H1 (cell line): ENCODE results near the gene C2CD5. TPM values are rescaled to one million over a fixed set of nuclear protein-coding genes. Genes with fewer than 3 reads are reported as not detected.
A peak's percentile ranks its signal among the peaks of the same experiment; 100 is the strongest.

ENCODE experiments used
- CTCF ChIA-PET: fragments of 300-600 bp; sonication (Branson Sonifier 250); formaldehyde crosslinking; loops from one replicate; lab custom pipeline; 2021; ENCODE audit not compliant: partially characterized antibody; lab: Charles Lee
- POLR2A ChIA-PET: fragments of 300-600 bp; sonication (Branson Sonifier 250); formaldehyde crosslinking; loops from one replicate; lab custom pipeline; 2021; ENCODE audit warnings: inconsistent platforms; ENCODE audit not compliant: partially characterized antibody; lab: Charles Lee
- DNase-seq, 2 experiments: peaks; one replicate each; pipeline versions ENCODE4 v3.0.0 to v3.0.0-alpha.2; 2010 to 2022; ENCODE audit warnings: low spot score in 2 of 2, low read depth in 1 of 2, mixed read lengths in 1 of 2
- FAIRE-seq: peaks from 2 replicates; lab custom pipeline; 2011; peaks lifted over from hg19 to GRCh38; lab: Jason Lieb, UNC
- H2AFZ ChIP-seq: 2 replicates; pipeline ENCODE4 v1.8.1; 2012; ENCODE audit warnings: low read length, inconsistent platforms
- H2AK5ac ChIP-seq: 2 replicates; pipeline ENCODE4 v1.6.1; 2013; ENCODE audit warnings: low read depth, low read length
- H2BK120ac ChIP-seq: replicated peaks from 2 replicates; pipeline ENCODE3; 2013; ENCODE audit warnings: low read depth, low read length, inconsistent platforms
- H2BK12ac ChIP-seq: 2 replicates; pipeline ENCODE4 v1.6.1; 2013; ENCODE audit warnings: low read depth, low read length
- H2BK15ac ChIP-seq: 2 replicates; pipeline ENCODE4 v1.6.1; 2013; ENCODE audit warnings: low read length
- H2BK20ac ChIP-seq: 2 replicates; pipeline ENCODE4 v1.6.1; 2013; ENCODE audit warnings: low read length
- H2BK5ac ChIP-seq: 2 replicates; pipeline ENCODE4 v1.6.1; 2013; ENCODE audit warnings: low read depth, low read length
- H3K14ac ChIP-seq: 2 replicates; pipeline ENCODE4 v1.6.1; 2013; ENCODE audit warnings: inconsistent platforms; ENCODE audit not compliant: insufficient read length
- H3K18ac ChIP-seq: 2 replicates; pipeline ENCODE4 v1.6.1; 2013; ENCODE audit warnings: low read length; ENCODE audit errors: extremely low read depth
- H3K23ac ChIP-seq: 2 replicates; pipeline ENCODE4 v1.6.1; 2013; ENCODE audit warnings: inconsistent platforms; ENCODE audit not compliant: insufficient read length
- H3K23me2 ChIP-seq: 2 replicates; pipeline ENCODE4 v1.6.1; 2013; ENCODE audit warnings: low read depth, low read length
- H3K27ac ChIP-seq: 2 replicates; pipeline ENCODE4 v1.6.1; 2011; ENCODE audit warnings: low read depth, low read length, inconsistent platforms
- H3K27me3 ChIP-seq, 4 experiments: replicated peaks in 1 of 4; 1 replicate in 1 of 4; 2 replicates in 3 of 4; pipeline versions ENCODE4 v1.6.1 to v1.8.1; 2011 to 2013; ENCODE audit warnings: low read length in 3 of 4, mild to moderate bottlenecking in 3 of 4, inconsistent platforms in 2 of 4, mixed read lengths in 2 of 4, moderate library complexity in 1 of 4; ENCODE audit not compliant: control insufficient read depth in 3 of 4, insufficient read depth in 3 of 4; ENCODE audit errors: extremely low read depth in 1 of 4
- H3K36me3 ChIP-seq, 4 experiments: 2 replicates each; pipeline versions ENCODE4 v1.6.1 to v1.8.1; 2011 to 2013; ENCODE audit warnings: mild to moderate bottlenecking in 4 of 4, low read length in 3 of 4, moderate library complexity in 2 of 4, control low read depth in 1 of 4, inconsistent platforms in 1 of 4; ENCODE audit not compliant: insufficient read depth in 4 of 4, control insufficient read depth in 2 of 4
- H3K4ac ChIP-seq: replicated peaks from 2 replicates; pipeline ENCODE3; 2013; ENCODE audit warnings: low read length, low read depth, mixed read lengths, inconsistent platforms; ENCODE audit not compliant: insufficient read length
- H3K4me1 ChIP-seq, 4 experiments: replicated peaks in 1 of 4; 1 replicate in 1 of 4; 2 replicates in 3 of 4; pipeline versions ENCODE4 v1.6.1 to v1.8.1; 2011 to 2013; ENCODE audit warnings: low read length in 3 of 4, inconsistent platforms in 2 of 4, mixed read lengths in 1 of 4; ENCODE audit not compliant: insufficient read depth in 4 of 4, control insufficient read depth in 3 of 4
- H3K4me2 ChIP-seq, 2 experiments: 2 replicates each; pipeline versions ENCODE4 v1.6.1 to v1.8.1; 2011 to 2013; ENCODE audit warnings: low read depth in 2 of 2, low read length in 2 of 2, control low read depth in 1 of 2, inconsistent platforms in 1 of 2, mild to moderate bottlenecking in 1 of 2; ENCODE audit not compliant: insufficient read depth in 1 of 2
- H3K4me3 ChIP-seq, 4 experiments: fragments of 200-600, 300-600 bp in 1 of 4; sonication (generic), shearing (Covaris generic), sonication (Bioruptor Twin) in 1 of 4; 2 replicates each; pipeline versions ENCODE4 v1.5.1 to v1.8.1; 2011 to 2016; ENCODE audit warnings: low read length in 4 of 4, low read depth in 3 of 4, control low read depth in 2 of 4, inconsistent platforms in 2 of 4, mild to moderate bottlenecking in 2 of 4, mixed read lengths in 1 of 4, moderate library complexity in 1 of 4; ENCODE audit not compliant: insufficient read depth in 2 of 4; ENCODE audit errors: extremely low read depth in 1 of 4
- H3K56ac ChIP-seq: replicated peaks from 2 replicates; pipeline ENCODE3; 2013; ENCODE audit warnings: low read depth, mild to moderate bottlenecking, mixed read lengths, low read length, inconsistent platforms; ENCODE audit not compliant: insufficient read length
- H3K79me1 ChIP-seq: 2 replicates; pipeline ENCODE4 v1.6.1; 2013; ENCODE audit warnings: low read depth, low read length, control low read depth
- H3K79me2 ChIP-seq, 2 experiments: 2 replicates each; pipeline versions ENCODE4 v1.6.1 to v1.8.1; 2012 to 2013; ENCODE audit warnings: low read length in 2 of 2, mild to moderate bottlenecking in 2 of 2, inconsistent platforms in 1 of 2; ENCODE audit not compliant: insufficient read depth in 2 of 2, control insufficient read depth in 1 of 2
- H3K9ac ChIP-seq, 4 experiments: replicated peaks in 1 of 4; 1 replicate in 1 of 4; 2 replicates in 3 of 4; pipeline versions ENCODE4 v1.6.1 to v1.8.1; 2011 to 2013; ENCODE audit warnings: low read depth in 3 of 4, low read length in 3 of 4, control low read depth in 2 of 4, mild to moderate bottlenecking in 2 of 4, moderate library complexity in 2 of 4, inconsistent platforms in 1 of 4; ENCODE audit errors: extremely low read depth in 1 of 4
- H3K9me3 ChIP-seq, 2 experiments: 2 replicates each; pipeline versions ENCODE4 v1.6.1 to v1.8.1; 2012 to 2013; ENCODE audit warnings: mild to moderate bottlenecking in 2 of 2, moderate library complexity in 2 of 2, control low read depth in 1 of 2, inconsistent platforms in 1 of 2, low read depth in 1 of 2, low read length in 1 of 2, mixed read lengths in 1 of 2; ENCODE audit not compliant: insufficient read depth in 2 of 2
- H4K20me1 ChIP-seq, 2 experiments: replicated peaks in 1 of 2; 2 replicates each; pipeline versions ENCODE3 to v1.8.1; 2011 to 2013; ENCODE audit warnings: inconsistent platforms in 2 of 2, low read length in 2 of 2, mild to moderate bottlenecking in 1 of 2; ENCODE audit not compliant: insufficient read depth in 2 of 2, control insufficient read depth in 1 of 2
- H4K5ac ChIP-seq: 2 replicates; pipeline ENCODE4 v1.6.1; 2013; ENCODE audit warnings: low read length, low read depth, mixed read lengths, inconsistent platforms; ENCODE audit not compliant: insufficient read length
- H4K8ac ChIP-seq: 2 replicates; pipeline ENCODE4 v1.8.0; 2013; ENCODE audit warnings: mild to moderate bottlenecking, moderate library complexity, low read length, inconsistent platforms; ENCODE audit not compliant: insufficient read depth; ENCODE audit errors: extremely low read depth
- H4K91ac ChIP-seq: replicated peaks from 2 replicates; pipeline ENCODE3; 2013; ENCODE audit warnings: low read length, mixed read lengths, inconsistent platforms; ENCODE audit not compliant: insufficient read length
- CEBPB ChIP-seq: IDR thresholded peaks from 2 replicates; pipeline ENCODE4 v1.6.1; 2012; ENCODE audit warnings: low read depth, low read length
- FOSL1 ChIP-seq: IDR thresholded peaks from 2 replicates; pipeline ENCODE4 v1.6.1; 2011; ENCODE audit warnings: mild to moderate bottlenecking, low read depth, low read length, moderate library complexity; ENCODE audit not compliant: insufficient read depth
- HDAC6 ChIP-seq: IDR thresholded peaks from one replicate; pipeline ENCODE4 v1.7.1; 2012; ENCODE audit warnings: low read depth, mild to moderate bottlenecking, inconsistent platforms, low read length, moderate library complexity
- MAFK ChIP-seq: IDR thresholded peaks from 2 replicates; pipeline ENCODE4 v1.6.1; 2012; ENCODE audit warnings: low read depth, mild to moderate bottlenecking, improper control_type of control experiment, low read length
- RFX5 ChIP-seq: IDR thresholded peaks from 2 replicates; pipeline ENCODE4 v1.6.1; 2011; ENCODE audit warnings: low read depth, low read length, improper control_type of control experiment, borderline replicate concordance
- SRF ChIP-seq: IDR thresholded peaks from 2 replicates; pipeline ENCODE4 v1.6.1; 2011; ENCODE audit warnings: mild to moderate bottlenecking, low read depth, low read length, moderate library complexity
- TCF12 ChIP-seq: IDR thresholded peaks from 2 replicates; pipeline ENCODE4 v1.6.1; 2011; ENCODE audit warnings: low read depth, mild to moderate bottlenecking, low read length
- WGBS, 2 experiments: shearing (Covaris generic) in 1 of 2; methylation state at CpG; one replicate each; pipeline versions ENCODE4 v1.1.6 to v1.1.7; 2013 to 2015; ENCODE audit warnings: low lambda C conversion rate in 2 of 2, mixed read lengths in 2 of 2, inconsistent platforms in 1 of 2, low coverage in 1 of 2, missing lambda C conversion rate in 1 of 2; ENCODE audit not compliant: insufficient replicate concordance in 2 of 2, insufficient coverage in 1 of 2, insufficient read length in 1 of 2; ENCODE audit errors: extremely low coverage in 1 of 2, missing lambda C conversion rate in 1 of 2; 5-methylcytosine and 5-hydroxymethylcytosine counted together
- polyA plus RNA-seq, 7 experiments: library from polyadenylated mRNA; depleted of rRNA in 3 of 7; stranded (reverse) in 5 of 7; unstranded in 2 of 7; fragments of >200 nt in 5 of 7; fragments of 200-250 nt in 2 of 7; gene quantifications; 1 replicate in 5 of 7; 2 replicates in 1 of 7; 4 replicates in 1 of 7; pipeline versions ENCODE4 v1.2.1 to v1.2.3, GENCODE V29; 2011 to 2013; ENCODE audit warnings: missing spikeins in 2 of 7, mixed read lengths in 2 of 7
- total RNA-seq: library from RNA; stranded (reverse); fragmentation: NEBNext Ultra II Directional; extraction: Animal tissue kit (Norgen Biotek cat#: 25700); gene quantifications from 2 replicates; pipeline ENCODE4 v1.2.1, GENCODE V29; 2021

C2CD5 gene
- total and polyA plus RNA-seq, 2 of the 8 experiments (the other 6 are each of a cell fraction or from before 2014, with no cell fraction given) = 21.9 to 45.9 TPM

GRCh38 chr12:22409377-22410164 is 134.8 kb downstream of the C2CD5 start:
- no peaks in the 10 kb centered on the region for H3K36me3 ChIP-seq
- ChIA-PET CTCF (interaction anchor here (1.1 to 1.2 kb wide), 2 partner anchors 74 to 288 kb away, joined by 3 to 4 read pairs; no protein-coding TSS in a partner anchor), POLR2A (interaction anchor here (0.7 kb wide), 1 partner anchor 699 kb away, joined by 3 read pairs; no protein-coding TSS in a partner anchor)
- H2AFZ ChIP-seq = no peak overlapping the region
- H3K23ac ChIP-seq = no peak overlapping the region
- H4K20me1 ChIP-seq = no peaks in the 10 kb centered on the region
- DNase-seq (no peak), FAIRE-seq (no peak)
- no peak overlapping the region for H3K4me3 ChIP-seq
- no peaks in the 10 kb centered on the region for H3K79me2 ChIP-seq
- H3K27me3 ChIP-seq = no peaks in the 10 kb centered on the region
- H3K56ac ChIP-seq = no peak overlapping the region
- no peak overlapping the region for H4K91ac ChIP-seq
- TF ChIP-seq MAFK (no peak), TCF12 (no peak), FOSL1 (no peak), SRF (no peak), CEBPB (peak; percentile 54; the same call in 1 of the 2 replicates), HDAC6 (no peak), RFX5 (no peak)
- no peak overlapping the region for H3K4me2 ChIP-seq
- no peak overlapping the region for H2BK12ac ChIP-seq
- no peaks in the 10 kb centered on the region for H3K79me1 ChIP-seq
- no peak overlapping the region for H3K18ac ChIP-seq
- no peak overlapping the region for H3K4ac ChIP-seq
- no peak overlapping the region for H3K14ac ChIP-seq
- no peak overlapping the region for H2BK20ac ChIP-seq
- H3K9ac ChIP-seq = no peak overlapping the region
- no peaks in the 10 kb centered on the region for H3K4me1 ChIP-seq
- H4K5ac ChIP-seq = no peak overlapping the region
- H2BK5ac ChIP-seq = no peak overlapping the region
- H4K8ac ChIP-seq = no peak overlapping the region
- no peaks in the 10 kb centered on the region for H3K23me2 ChIP-seq
- H3K27ac ChIP-seq = no peak overlapping the region
- H3K9me3 ChIP-seq = no peaks in the 10 kb centered on the region; a peak in 1 of 4 replicates
- H2BK120ac ChIP-seq = no peak overlapping the region
- WGBS, 2 experiments = 93% methylated on average over 12 of the region's 12 CpGs; no CpG with 5 or more reads in 1 of the 2 experiments
- H2BK15ac ChIP-seq = no peak overlapping the region
- H2AK5ac ChIP-seq = no peak overlapping the region
